Cardiac muscle cell (in vitro differentiated cells and primary cell): ENCODE measurements around the gene TMED1. TPM values are rescaled to one million over a fixed set of nuclear protein-coding genes. Genes with fewer than 3 reads are reported as not detected.
"Not testable (repeated sequence)": the region's sequence is repeated elsewhere in the genome, so short reads cannot be mapped to it uniquely, and the experiment has no call there.

Experiments
- DNase-seq, 2 donors: peaks; one replicate each; pipeline versions ENCODE4 v3.0.0 to v3.0.0-alpha.2; 2010 to 2017; ENCODE audit warnings: low read depth in 1 of 2, low spot score in 1 of 2
- H3K27ac ChIP-seq: fragments of 200-600 bp; sonication (generic); 2 replicates; pipeline ENCODE4 v1.5.1; 2016
- H3K27me3 ChIP-seq: fragments of 200-600 bp; sonication (generic); 2 replicates; pipeline ENCODE4 v1.6.0; 2016; ENCODE audit warnings: control low read depth
- H3K36me3 ChIP-seq: fragments of 200-600 bp; sonication (generic); 2 replicates; pipeline ENCODE4 v1.5.1; 2016; ENCODE audit warnings: control low read depth
- H3K4me1 ChIP-seq: fragments of 200-600 bp; sonication (generic); 2 replicates; pipeline ENCODE4 v1.8.1; 2017; ENCODE audit warnings: low read depth, mild to moderate bottlenecking, mixed run types
- H3K4me3 ChIP-seq: fragments of 200-600 bp; sonication (generic); 2 replicates; pipeline ENCODE4 v1.5.1; 2016; ENCODE audit warnings: mild to moderate bottlenecking
- H3K9me3 ChIP-seq: fragments of 200-600 bp; sonication (generic); 2 replicates; pipeline ENCODE4 v1.5.1; 2017; ENCODE audit warnings: low read depth, mild to moderate bottlenecking, control low read depth
- CTCF ChIP-seq: IDR thresholded peaks from 2 replicates; pipeline ENCODE4 v1.5.1; 2012; ENCODE audit warnings: low read depth, mild to moderate bottlenecking, low read length
- polyA plus RNA-seq: library from polyadenylated mRNA; unstranded; fragments of >200 nt; fragmentation: Nextera tagmentation; extraction: Ambion mirVana; gene quantifications from 2 replicates; pipeline ENCODE4 v1.2.1, GENCODE V29; 2016
- total RNA-seq: library from RNA; depleted of rRNA; stranded (reverse); fragments of >200 nt; gene quantifications from 2 replicates; pipeline ENCODE4 v1.2.3, GENCODE V29; 2016

The TMED1 gene
- total and polyA plus RNA-seq, 2 experiments from 2014 or later: 83.1 to 131 TPM

GRCh38 chr19:10848230-10848856 is 12.3 kb upstream of the TMED1 start, which contains the start of gene C19orf38:
C19orf38 (plus strand) TSS chr19:10848415; CDS start chr19:10848509, 94 bp downstream.
- Histone ChIP-seq H3K4me3 (no peak within 1 kb of the TSS), H3K27me3 (no peaks in the 10 kb centered on the region), H3K4me1 (no peaks in the 10 kb centered on the region), H3K36me3 (no peaks in the 10 kb centered on the region), H3K27ac (no peak within 1 kb of the TSS), H3K9me3 (no peaks in the 10 kb centered on the region)
- TF ChIP-seq CTCF: no peak
- DNase-seq: peak in 1 of 2 donors; percentile 49

- TF ChIP-seq CTCF: no peak
- Histone ChIP-seq H3K27me3 (no peaks in the 10 kb centered on the region), H3K27ac (no peak overlapping the region), H3K9me3 (no peaks in the 10 kb centered on the region), H3K4me1 (no peaks in the 10 kb centered on the region), H3K4me3 (no peak overlapping the region), H3K36me3 (no peaks in the 10 kb centered on the region)
- DNase-seq: no peak
Measured at GRCh38 chr19:10846500-10847202, 10.6 kb upstream of the TMED1 start.

GRCh38 chr19:10842788-10843187 is 6.8 kb upstream of the TMED1 start:
- no peaks in the 10 kb centered on the region for H3K36me3 ChIP-seq

GRCh38 chr19:10839114-10840050 is 3.4 kb upstream of the TMED1 start:
- H3K27ac ChIP-seq: no peak overlapping the region
- TF ChIP-seq CTCF: no peak
- no peaks in the 10 kb centered on the region for H3K27me3 ChIP-seq
- DNase-seq: no peak
- no peaks in the 10 kb centered on the region for H3K4me1 ChIP-seq
- H3K9me3 ChIP-seq: no peaks in the 10 kb centered on the region
- H3K36me3 ChIP-seq: no peaks in the 10 kb centered on the region
- no peak overlapping the region for H3K4me3 ChIP-seq

More at GRCh38 chr19:10842788-10843187, 6.8 kb upstream of the TMED1 start:
- TF ChIP-seq CTCF: no peak
- H3K27me3 ChIP-seq: no peaks in the 10 kb centered on the region
- H3K27ac ChIP-seq: no peak overlapping the region
- no peak overlapping the region for H3K4me3 ChIP-seq
- no peak for DNase-seq
- no peaks in the 10 kb centered on the region for H3K9me3 ChIP-seq
- no peaks in the 10 kb centered on the region for H3K4me1 ChIP-seq

- no peaks in the 10 kb centered on the region for H3K27me3 ChIP-seq
- TF ChIP-seq CTCF: no peak
- H3K9me3 ChIP-seq: no peaks in the 10 kb centered on the region
- peaks cover 5% of the 10 kb centered on the region for H3K36me3 ChIP-seq
- H3K4me3 ChIP-seq: no peak overlapping the region
- DNase-seq: no peak
- no peaks in the 10 kb centered on the region for H3K4me1 ChIP-seq
- no peak overlapping the region for H3K27ac ChIP-seq
Measured at GRCh38 chr19:10838377-10838776, 2.4 kb upstream of the TMED1 start.

GRCh38 chr19:10837649-10838048 is 1.6 kb upstream of the TMED1 start:
- H3K4me3 ChIP-seq, H3K27me3 ChIP-seq, H3K27ac ChIP-seq, H3K9me3 ChIP-seq, DNase-seq, H3K4me1 ChIP-seq: not testable (repeated sequence)
- peaks cover 13% of the 10 kb centered on the region for H3K36me3 ChIP-seq
